Astrocyte (in vitro differentiated cells and primary cell): ENCODE data around the gene CNTN5. TPM values are rescaled to one million over a fixed set of nuclear protein-coding genes. Genes with fewer than 3 reads are reported as not detected.

Experiments used
- DNase-seq: peaks from one replicate; pipeline ENCODE4 v3.0.0-alpha.2; 2010; ENCODE audit warnings: low read depth
- FAIRE-seq: peaks from 2 replicates; lab custom pipeline; 2011; peaks lifted over from hg19 to GRCh38; lab: Jason Lieb, UNC
- H2AFZ ChIP-seq: 2 replicates; pipeline ENCODE4 v1.6.0; 2012; ENCODE audit warnings: low read depth, low read length, inconsistent platforms
- H3K27ac ChIP-seq: 2 replicates; pipeline ENCODE4 v1.5.1; 2011; ENCODE audit warnings: low read depth, low read length, inconsistent platforms
- H3K27me3 ChIP-seq: 2 replicates; pipeline ENCODE4 v1.6.0; 2011; ENCODE audit warnings: low read length, inconsistent platforms; ENCODE audit not compliant: insufficient read depth
- H3K36me3 ChIP-seq: 2 replicates; pipeline ENCODE4 v1.5.1; 2011; ENCODE audit warnings: low read length, inconsistent platforms; ENCODE audit not compliant: insufficient read depth
- H3K4me1 ChIP-seq: 2 replicates; pipeline ENCODE4 v1.5.1; 2011; ENCODE audit warnings: low read length, inconsistent platforms; ENCODE audit not compliant: insufficient read depth
- H3K4me2 ChIP-seq: 2 replicates; pipeline ENCODE4 v1.6.0; 2012; ENCODE audit warnings: low read length, inconsistent platforms
- H3K4me3 ChIP-seq: 2 replicates; pipeline ENCODE4 v1.5.1; 2011; ENCODE audit warnings: low read depth, mild to moderate bottlenecking, low read length, inconsistent platforms; ENCODE audit not compliant: insufficient read depth
- H3K79me2 ChIP-seq: 2 replicates; pipeline ENCODE4 v1.6.0; 2012; ENCODE audit warnings: mild to moderate bottlenecking, low read length, inconsistent platforms; ENCODE audit not compliant: insufficient read depth
- H3K9ac ChIP-seq: 2 replicates; pipeline ENCODE4 v1.6.0; 2012; ENCODE audit warnings: mild to moderate bottlenecking, low read length, inconsistent platforms
- H3K9me3 ChIP-seq: 2 replicates; pipeline ENCODE4 v1.5.1; 2012; ENCODE audit warnings: low read depth, mild to moderate bottlenecking, low read length, inconsistent platforms; ENCODE audit not compliant: insufficient read depth
- H4K20me1 ChIP-seq: 2 replicates; pipeline ENCODE4 v1.6.0; 2012; ENCODE audit warnings: low read length, inconsistent platforms; ENCODE audit not compliant: insufficient read depth
- H3K27ac Mint-ChIP-seq: one replicate; pipeline ENCODE4 v1.8.0; 2021; ENCODE audit warnings: mild to moderate bottlenecking, mixed read lengths; ENCODE audit not compliant: unreplicated experiment
- H3K27me3 Mint-ChIP-seq: one replicate; pipeline ENCODE4 v1.8.0; 2021; ENCODE audit warnings: low read depth, mixed read lengths; ENCODE audit not compliant: unreplicated experiment
- H3K36me3 Mint-ChIP-seq: one replicate; pipeline ENCODE4 v1.8.0; 2021; ENCODE audit warnings: low read depth, mixed read lengths; ENCODE audit not compliant: unreplicated experiment
- H3K4me1 Mint-ChIP-seq: one replicate; pipeline ENCODE4 v1.8.0; 2021; ENCODE audit warnings: low read depth, mixed read lengths; ENCODE audit not compliant: unreplicated experiment
- H3K4me3 Mint-ChIP-seq: one replicate; pipeline ENCODE4 v1.8.0; 2021; ENCODE audit warnings: mild to moderate bottlenecking, moderate library complexity, mixed read lengths; ENCODE audit not compliant: unreplicated experiment
- H3K9me3 Mint-ChIP-seq: one replicate; pipeline ENCODE4 v1.8.0; 2021; ENCODE audit warnings: mild to moderate bottlenecking, mixed read lengths; ENCODE audit not compliant: unreplicated experiment
- EZH2 ChIP-seq: IDR thresholded peaks from 2 replicates; pipeline ENCODE4 v1.6.1; 2012; ENCODE audit warnings: mild to moderate bottlenecking, low read length, inconsistent platforms; ENCODE audit not compliant: insufficient read depth
- total RNA-seq: library from RNA; stranded (reverse); gene quantifications from 2 replicates; pipeline ENCODE4 v1.2.1, GENCODE V29; 2021
- TF ChIP-seq, protein P1 (sequence below): IDR thresholded peaks from 2 replicates; pipeline ENCODE4 v1.5.1; 2011; ENCODE audit warnings: low read depth, mild to moderate bottlenecking, inconsistent platforms, low read length, moderate library complexity; ENCODE audit not compliant: insufficient read depth

The CNTN5 gene
- total RNA-seq, 1 donor from 2014 or later = 1.1 TPM

DNA sequence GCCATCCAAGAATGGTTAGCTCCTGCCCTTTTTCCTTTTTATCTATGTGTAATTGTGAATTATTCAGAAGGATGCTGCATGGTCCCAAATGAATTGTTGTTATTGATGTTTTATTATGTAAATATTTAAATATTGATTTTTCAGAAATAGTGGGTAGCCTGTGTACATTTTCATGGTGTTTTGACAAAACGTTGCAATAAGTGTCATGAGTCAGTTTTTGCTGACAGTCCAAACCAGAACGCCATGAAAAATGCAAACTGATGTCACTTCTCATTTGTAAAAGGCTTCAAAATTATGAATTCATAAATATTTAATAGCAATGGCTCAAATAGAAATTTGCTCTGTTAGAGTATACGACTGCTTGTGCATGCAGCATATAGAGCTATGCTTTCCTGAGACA lies 422.5 kb downstream of the CNTN5 start:
- FAIRE-seq = no peak

DNA sequence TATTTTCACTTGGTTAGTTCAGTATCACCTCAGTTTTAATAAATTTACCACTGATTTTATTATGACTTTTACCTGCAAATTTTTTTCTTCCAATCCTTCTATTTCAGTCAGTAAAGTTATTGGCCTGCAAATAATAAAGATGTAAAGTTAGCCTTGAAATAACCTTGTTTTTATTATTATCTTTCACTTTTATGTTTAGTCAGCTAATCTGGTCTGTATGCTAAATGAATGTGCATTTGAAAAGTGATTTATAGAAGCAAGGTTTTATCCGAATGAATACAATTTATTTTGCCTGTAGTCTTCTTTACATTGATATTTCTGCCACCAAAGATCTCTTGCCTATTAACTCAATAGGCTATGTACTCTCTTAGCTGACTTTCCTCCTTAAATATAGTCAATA lies 425.7 kb downstream of the CNTN5 start:
- Histone ChIP-seq H3K4me1 (no peaks in the 10 kb centered on the region), H3K36me3 (no peaks in the 10 kb centered on the region), H3K4me2 (no peak overlapping the region), H2AFZ (no peak overlapping the region), H3K79me2 (no peaks in the 10 kb centered on the region), H3K4me3 (no peak overlapping the region), H3K27ac (no peak overlapping the region), H3K27me3 (no peaks in the 10 kb centered on the region), H3K9ac (no peak overlapping the region), H4K20me1 (no peaks in the 10 kb centered on the region), H3K9me3 (no peaks in the 10 kb centered on the region)
- H3K4me3 Mint-ChIP-seq = no peak overlapping the region
- DNase-seq (no peak), FAIRE-seq (no peak)
- H3K36me3 Mint-ChIP-seq = no peaks in the 10 kb centered on the region
- H3K27ac Mint-ChIP-seq = no peak overlapping the region
- TF ChIP-seq EZH2 = no peak
- TF ChIP-seq, protein P1, sequence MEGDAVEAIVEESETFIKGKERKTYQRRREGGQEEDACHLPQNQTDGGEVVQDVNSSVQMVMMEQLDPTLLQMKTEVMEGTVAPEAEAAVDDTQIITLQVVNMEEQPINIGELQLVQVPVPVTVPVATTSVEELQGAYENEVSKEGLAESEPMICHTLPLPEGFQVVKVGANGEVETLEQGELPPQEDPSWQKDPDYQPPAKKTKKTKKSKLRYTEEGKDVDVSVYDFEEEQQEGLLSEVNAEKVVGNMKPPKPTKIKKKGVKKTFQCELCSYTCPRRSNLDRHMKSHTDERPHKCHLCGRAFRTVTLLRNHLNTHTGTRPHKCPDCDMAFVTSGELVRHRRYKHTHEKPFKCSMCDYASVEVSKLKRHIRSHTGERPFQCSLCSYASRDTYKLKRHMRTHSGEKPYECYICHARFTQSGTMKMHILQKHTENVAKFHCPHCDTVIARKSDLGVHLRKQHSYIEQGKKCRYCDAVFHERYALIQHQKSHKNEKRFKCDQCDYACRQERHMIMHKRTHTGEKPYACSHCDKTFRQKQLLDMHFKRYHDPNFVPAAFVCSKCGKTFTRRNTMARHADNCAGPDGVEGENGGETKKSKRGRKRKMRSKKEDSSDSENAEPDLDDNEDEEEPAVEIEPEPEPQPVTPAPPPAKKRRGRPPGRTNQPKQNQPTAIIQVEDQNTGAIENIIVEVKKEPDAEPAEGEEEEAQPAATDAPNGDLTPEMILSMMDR = no peak
- no peaks in the 10 kb centered on the region for H3K4me1 Mint-ChIP-seq
- no peaks in the 10 kb centered on the region for H3K9me3 Mint-ChIP-seq
- H3K27me3 Mint-ChIP-seq = no peaks in the 10 kb centered on the region

More for the DNA sequence above, 422.5 kb downstream of the CNTN5 start:
- Mint-ChIP-seq H3K36me3 (no peaks in the 10 kb centered on the region), H3K27ac (no peak overlapping the region), H3K4me3 (no peak overlapping the region), H3K4me1 (no peaks in the 10 kb centered on the region), H3K27me3 (no peaks in the 10 kb centered on the region), H3K9me3 (no peaks in the 10 kb centered on the region)
- Histone ChIP-seq H3K4me1 (no peaks in the 10 kb centered on the region), H3K27me3 (no peaks in the 10 kb centered on the region), H3K36me3 (no peaks in the 10 kb centered on the region), H4K20me1 (no peaks in the 10 kb centered on the region), H3K27ac (no peak overlapping the region), H3K4me3 (no peak overlapping the region), H3K9me3 (no peaks in the 10 kb centered on the region), H3K79me2 (no peaks in the 10 kb centered on the region), H2AFZ (no peak overlapping the region), H3K4me2 (no peak overlapping the region), H3K9ac (no peak overlapping the region)
- no peak for DNase-seq
- TF ChIP-seq EZH2 = no peak
- TF ChIP-seq, protein P1 = no peak

DNA sequence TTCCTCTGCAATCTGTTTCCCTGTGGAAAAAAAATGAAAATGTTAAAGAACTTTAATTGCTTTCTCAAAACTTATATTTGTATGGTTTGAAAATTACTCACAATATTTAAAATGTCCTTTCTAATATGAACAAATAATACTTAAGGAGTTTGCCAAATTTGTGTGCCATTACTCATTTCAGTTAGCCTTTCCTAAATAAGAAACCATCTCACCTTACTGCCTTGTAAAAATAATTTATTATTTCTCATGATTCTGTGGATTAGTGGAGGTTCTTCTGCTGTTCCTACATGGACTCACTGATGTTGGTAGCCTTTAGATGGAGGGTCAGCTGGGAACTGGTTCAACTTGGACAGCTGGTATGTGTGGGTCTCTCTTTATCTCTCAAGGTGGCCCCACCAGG lies 428.6 kb downstream of the CNTN5 start:
- H3K4me1 Mint-ChIP-seq = no peaks in the 10 kb centered on the region
- TF ChIP-seq, protein P1 = no peak
- no peak for TF ChIP-seq EZH2
- Histone ChIP-seq H4K20me1 (no peaks in the 10 kb centered on the region), H3K9me3 (no peaks in the 10 kb centered on the region), H3K36me3 (no peaks in the 10 kb centered on the region), H3K4me2 (no peak overlapping the region), H3K4me1 (no peaks in the 10 kb centered on the region), H3K27me3 (no peaks in the 10 kb centered on the region), H3K4me3 (no peak overlapping the region), H3K9ac (no peak overlapping the region), H3K27ac (no peak overlapping the region), H3K79me2 (no peaks in the 10 kb centered on the region), H2AFZ (no peak overlapping the region)
- no peaks in the 10 kb centered on the region for H3K27me3 Mint-ChIP-seq
- no peak overlapping the region for H3K4me3 Mint-ChIP-seq
- no peak overlapping the region for H3K27ac Mint-ChIP-seq
- no peaks in the 10 kb centered on the region for H3K36me3 Mint-ChIP-seq
- DNase-seq (no peak), FAIRE-seq (no peak)
- no peaks in the 10 kb centered on the region for H3K9me3 Mint-ChIP-seq
